Measurements from ENCODE around the gene TRERF1.
"Not testable (repeated sequence)": the region's sequence is repeated elsewhere in the genome, so short reads cannot be mapped to it uniquely, and the experiment has no call there.

The TRERF1 gene

DNA sequence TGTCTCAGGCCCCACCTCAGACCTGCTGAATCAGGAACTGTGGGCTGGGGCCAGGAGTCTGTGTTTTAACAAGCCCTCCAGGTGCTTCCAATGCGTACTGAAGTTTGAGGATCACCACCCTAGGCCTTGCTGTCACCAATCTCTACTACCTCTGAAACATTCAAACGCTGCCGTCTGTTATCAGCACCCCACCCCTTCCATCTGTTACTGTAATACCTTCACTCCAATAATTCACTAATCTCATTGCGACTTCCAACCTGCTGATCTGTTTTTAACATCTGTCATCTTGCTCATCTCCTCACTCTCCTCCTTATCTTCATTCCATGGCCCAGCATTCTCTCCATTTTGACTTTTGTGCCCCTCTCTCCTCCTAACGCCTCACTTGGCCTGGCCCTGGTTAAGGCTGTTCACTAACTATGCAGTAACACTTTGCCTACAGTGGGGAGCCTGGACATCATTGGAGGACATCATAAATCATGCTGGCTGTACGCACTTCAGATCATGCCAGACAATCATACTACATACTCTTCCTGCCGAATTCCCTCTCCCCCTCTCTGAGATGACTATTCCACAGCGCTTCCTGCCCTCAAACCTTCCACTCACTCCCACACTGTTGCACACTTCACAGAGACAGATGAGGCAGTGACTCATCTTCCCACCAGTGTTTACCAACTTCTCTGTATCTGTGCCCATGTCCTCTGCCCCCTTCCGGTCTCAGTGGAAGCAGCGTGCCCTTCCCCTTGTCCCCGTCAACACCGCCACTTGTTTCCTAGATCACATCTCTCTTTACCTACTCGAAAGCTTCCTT is 254.0 kb downstream of the TRERF1 start:
- H3K27ac ChIP-seq (ENCODE audit: low read depth, low read length): no peak overlapping the region

DNA sequence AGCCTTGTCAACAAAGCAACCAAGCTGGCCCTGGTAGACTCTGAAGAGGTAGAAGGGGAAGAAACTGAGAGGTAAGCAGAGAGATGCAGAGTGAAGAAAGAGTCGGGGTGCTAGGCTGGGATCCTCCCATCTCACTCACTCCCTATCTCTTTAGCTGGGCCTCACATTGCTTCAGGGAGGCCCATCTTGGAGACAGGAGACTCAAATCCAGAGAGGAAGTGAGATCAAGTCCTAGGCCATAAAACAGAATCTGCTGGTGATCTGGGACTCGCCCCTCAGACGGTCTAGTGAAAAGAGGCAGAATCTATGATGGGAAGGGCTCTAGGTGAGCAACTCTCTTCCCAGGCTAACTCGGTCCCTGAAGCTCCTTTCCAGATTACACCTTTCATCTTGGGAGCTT is 256.3 kb downstream of the TRERF1 start:
- H3K4me3 ChIP-seq (ENCODE audit: low read depth, low read length): no peak overlapping the region
- peaks cover 14% of the 10 kb centered on the region for H3K4me1 ChIP-seq (ENCODE audit: control insufficient read depth, insufficient read depth, low read length)
- H3K27ac ChIP-seq (ENCODE audit: low read depth, low read length): no peak overlapping the region

More for the DNA sequence above, 254.0 kb downstream of the TRERF1 start:
- Histone ChIP-seq H3K9ac (ENCODE audit: low read depth, low read length) (no peak overlapping the region), H3K9me3 (ENCODE audit: control insufficient read depth, insufficient read depth, low read length) (no peaks in the 10 kb centered on the region), H3K4me3 (ENCODE audit: low read depth, low read length) (no peak overlapping the region), H3K27me3 (ENCODE audit: control insufficient read depth, insufficient read depth, low read length) (no peaks in the 10 kb centered on the region), H3K4me1 (ENCODE audit: control insufficient read depth, insufficient read depth, low read length) (peaks cover 13% of the 10 kb centered on the region), H3K36me3 (ENCODE audit: control insufficient read depth, insufficient read depth, low read length) (no peaks in the 10 kb centered on the region)

DNA sequence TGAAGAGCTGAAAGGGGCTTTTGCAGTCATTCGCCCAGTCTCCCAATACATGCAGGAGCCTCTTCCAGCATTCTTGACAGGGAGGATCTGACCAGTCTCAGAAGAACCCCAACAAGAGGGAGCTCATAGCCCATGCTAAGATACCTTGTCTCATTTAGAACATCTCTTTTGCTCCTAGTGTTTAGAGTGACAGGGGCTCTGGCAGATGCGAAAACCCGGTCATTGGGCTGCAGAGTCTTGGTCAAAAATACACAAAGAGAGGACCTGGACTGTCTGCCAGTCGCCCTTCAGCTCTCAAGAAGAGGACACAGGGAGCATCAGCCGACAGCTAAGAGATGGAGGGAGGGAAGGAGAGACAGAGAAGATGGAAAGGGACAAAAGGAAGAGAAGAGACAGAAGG is 257.7 kb downstream of the TRERF1 start:
- Histone ChIP-seq H3K4me1 (ENCODE audit: control insufficient read depth, insufficient read depth, low read length) (peaks cover 14% of the 10 kb centered on the region), H3K9ac (ENCODE audit: low read depth, low read length) (no peak overlapping the region), H3K9me3 (ENCODE audit: control insufficient read depth, insufficient read depth, low read length) (no peaks in the 10 kb centered on the region), H3K4me3 (ENCODE audit: low read depth, low read length) (no peak overlapping the region), H3K27me3 (ENCODE audit: control insufficient read depth, insufficient read depth, low read length) (no peaks in the 10 kb centered on the region), H3K27ac (ENCODE audit: low read depth, low read length) (peak overlapping the region; percentile 29), H3K36me3 (ENCODE audit: control insufficient read depth, insufficient read depth, low read length) (no peaks in the 10 kb centered on the region)

More for the DNA sequence above, 256.3 kb downstream of the TRERF1 start:
- H3K9me3 ChIP-seq (ENCODE audit: control insufficient read depth, insufficient read depth, low read length): no peaks in the 10 kb centered on the region
- no peaks in the 10 kb centered on the region for H3K27me3 ChIP-seq (ENCODE audit: control insufficient read depth, insufficient read depth, low read length)
- H3K9ac ChIP-seq (ENCODE audit: low read depth, low read length): no peak overlapping the region
- no peaks in the 10 kb centered on the region for H3K36me3 ChIP-seq (ENCODE audit: control insufficient read depth, insufficient read depth, low read length)

DNA sequence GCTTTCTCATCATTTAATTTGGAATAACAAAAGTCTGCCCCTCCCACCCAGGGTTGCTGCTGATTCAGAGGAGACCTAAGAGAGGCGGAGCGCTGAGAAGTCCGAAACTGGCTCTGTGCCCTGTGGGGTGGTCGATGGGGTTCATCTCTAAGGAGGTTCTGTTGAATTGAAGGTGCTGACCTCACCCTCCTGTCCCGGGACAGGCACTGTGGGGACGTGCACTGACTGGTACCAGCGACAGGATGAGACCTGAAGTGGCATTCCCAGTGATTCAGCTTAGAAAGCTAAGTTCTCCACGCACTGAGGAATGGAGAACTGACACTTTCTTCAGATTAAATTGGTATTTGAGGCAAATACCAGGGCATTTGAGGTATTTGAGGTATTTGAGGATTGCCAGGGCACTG is 258.2 kb downstream of the TRERF1 start:
- peak overlapping the region; percentile 42; the same call in 1 of the 2 replicates for H3K4me3 ChIP-seq (ENCODE audit: low read depth, low read length)
- no peaks in the 10 kb centered on the region for H3K27me3 ChIP-seq (ENCODE audit: control insufficient read depth, insufficient read depth, low read length)
- no peaks in the 10 kb centered on the region for H3K36me3 ChIP-seq (ENCODE audit: control insufficient read depth, insufficient read depth, low read length)
- peak overlapping the region; percentile 30; the same call in 1 of the 2 replicates for H3K9ac ChIP-seq (ENCODE audit: low read depth, low read length)
- peak overlapping the region; percentile 29 for H3K27ac ChIP-seq (ENCODE audit: low read depth, low read length)
- peaks cover 14% of the 10 kb centered on the region for H3K4me1 ChIP-seq (ENCODE audit: control insufficient read depth, insufficient read depth, low read length)
- H3K9me3 ChIP-seq (ENCODE audit: control insufficient read depth, insufficient read depth, low read length): no peaks in the 10 kb centered on the region

DNA sequence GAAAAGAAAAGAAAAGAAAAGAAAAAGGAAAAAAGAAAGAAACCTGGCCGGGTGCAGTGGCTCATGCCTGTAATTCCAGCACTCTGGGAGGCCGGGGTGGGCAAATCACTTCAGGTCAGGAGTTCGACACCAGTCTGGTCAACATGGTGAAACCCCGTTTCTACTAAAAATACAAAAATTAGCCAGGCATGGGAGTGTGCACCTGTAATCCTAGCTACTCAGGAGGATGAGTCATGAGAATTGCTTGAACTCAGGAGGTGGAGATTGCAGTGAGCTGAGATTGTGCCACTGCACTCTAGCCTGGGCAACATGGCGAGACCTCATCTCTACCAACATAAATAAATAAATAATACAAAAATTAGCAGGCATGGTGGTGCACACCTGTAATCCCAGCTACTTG is 259.3 kb downstream of the TRERF1 start:
- not testable (repeated sequence) for H3K4me3 ChIP-seq (ENCODE audit: low read depth, low read length); H3K9ac ChIP-seq (ENCODE audit: low read depth, low read length); H3K27ac ChIP-seq (ENCODE audit: low read depth, low read length); H3K9me3 ChIP-seq (ENCODE audit: control insufficient read depth, insufficient read depth, low read length); H3K36me3 ChIP-seq (ENCODE audit: control insufficient read depth, insufficient read depth, low read length); H3K27me3 ChIP-seq (ENCODE audit: control insufficient read depth, insufficient read depth, low read length)
- H3K4me1 ChIP-seq (ENCODE audit: control insufficient read depth, insufficient read depth, low read length): peaks cover 14% of the 10 kb centered on the region

DNA sequence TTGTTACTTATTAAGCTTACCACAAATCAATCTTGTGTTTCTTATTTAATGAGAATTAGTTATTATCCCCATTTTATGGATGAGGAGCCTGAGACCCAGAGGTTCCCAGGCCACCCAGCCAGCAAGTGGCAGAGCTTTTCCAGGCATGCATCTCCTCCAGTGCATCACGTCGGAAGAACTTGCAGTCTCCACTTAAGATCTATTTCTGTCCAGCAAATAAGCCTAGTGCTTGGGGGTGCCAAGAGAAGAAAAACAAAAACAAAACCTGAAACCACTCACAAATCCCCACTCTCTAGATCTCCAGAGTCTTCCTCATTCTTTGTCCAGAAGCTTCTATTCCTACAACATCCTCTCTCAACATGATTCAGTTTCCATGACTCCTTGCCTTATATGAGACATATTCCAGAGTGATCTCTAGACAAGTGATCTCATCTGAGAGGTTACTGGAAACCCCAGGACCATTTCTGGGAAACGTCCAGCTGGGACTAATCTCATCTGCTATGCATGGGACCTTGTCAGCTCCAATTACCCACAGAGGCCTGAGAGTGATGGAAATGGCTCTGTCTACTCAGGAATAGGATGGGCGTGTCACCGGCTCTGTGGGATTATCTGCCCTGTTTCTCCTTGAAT is 261.1 kb downstream of the TRERF1 start:
- Histone ChIP-seq H3K4me1 (ENCODE audit: control insufficient read depth, insufficient read depth, low read length) (peaks cover 22% of the 10 kb centered on the region), H3K9me3 (ENCODE audit: control insufficient read depth, insufficient read depth, low read length) (no peaks in the 10 kb centered on the region), H3K4me3 (ENCODE audit: low read depth, low read length) (no peak overlapping the region), H3K27ac (ENCODE audit: low read depth, low read length) (no peak overlapping the region), H3K9ac (ENCODE audit: low read depth, low read length) (no peak overlapping the region), H3K36me3 (ENCODE audit: control insufficient read depth, insufficient read depth, low read length) (no peaks in the 10 kb centered on the region), H3K27me3 (ENCODE audit: control insufficient read depth, insufficient read depth, low read length) (no peaks in the 10 kb centered on the region)

DNA sequence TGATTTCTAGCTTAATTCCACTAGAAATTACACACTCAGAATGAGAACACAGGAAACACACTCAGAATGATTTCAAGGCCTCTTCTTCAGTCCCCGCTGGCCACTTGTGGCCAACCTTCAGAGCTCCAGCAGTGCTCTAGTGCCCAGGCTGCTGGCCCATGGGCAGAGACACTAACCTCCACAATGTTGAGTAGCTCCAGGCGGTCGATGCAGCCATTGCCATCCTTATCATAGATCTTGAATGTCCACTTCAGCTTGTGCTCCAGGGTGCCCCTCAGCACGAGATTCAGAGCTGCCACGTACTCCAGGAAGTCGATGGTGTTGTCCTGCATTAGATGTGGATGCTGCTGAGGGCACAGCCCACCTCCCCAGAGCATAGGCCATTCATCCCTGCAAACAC is 263.3 kb downstream of the TRERF1 start:
- no peak overlapping the region for H3K27ac ChIP-seq (ENCODE audit: low read depth, low read length)
- H3K27me3 ChIP-seq (ENCODE audit: control insufficient read depth, insufficient read depth, low read length): no peaks in the 10 kb centered on the region
- H3K4me1 ChIP-seq (ENCODE audit: control insufficient read depth, insufficient read depth, low read length): peaks cover 23% of the 10 kb centered on the region
- H3K9ac ChIP-seq (ENCODE audit: low read depth, low read length): no peak overlapping the region
- H3K9me3 ChIP-seq (ENCODE audit: control insufficient read depth, insufficient read depth, low read length): no peaks in the 10 kb centered on the region
- no peaks in the 10 kb centered on the region for H3K36me3 ChIP-seq (ENCODE audit: control insufficient read depth, insufficient read depth, low read length)
- no peak overlapping the region for H3K4me3 ChIP-seq (ENCODE audit: low read depth, low read length)

DNA sequence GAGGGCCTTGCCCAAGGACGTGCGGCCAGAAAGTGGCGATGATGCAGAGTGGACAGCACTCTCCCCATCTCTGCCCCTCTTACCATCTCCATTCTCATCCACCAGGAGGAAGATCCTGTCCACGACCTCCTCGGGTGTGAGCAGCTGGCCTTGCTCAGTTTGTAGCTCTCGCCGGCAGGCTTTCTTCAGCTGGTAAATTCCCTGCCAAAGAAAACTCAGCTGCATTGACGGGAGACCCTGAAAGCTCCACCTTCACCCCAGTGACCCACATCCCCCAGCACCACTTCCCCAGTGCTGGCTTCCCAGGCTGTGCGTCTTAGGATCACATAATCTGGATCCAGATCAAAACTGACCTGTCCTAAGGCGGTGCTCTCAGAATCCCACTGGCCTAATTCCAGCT is 266.1 kb downstream of the TRERF1 start:
- Histone ChIP-seq H3K27me3 (ENCODE audit: control insufficient read depth, insufficient read depth, low read length) (no peaks in the 10 kb centered on the region), H3K9ac (ENCODE audit: low read depth, low read length) (no peak overlapping the region), H3K4me3 (ENCODE audit: low read depth, low read length) (no peak overlapping the region), H3K9me3 (ENCODE audit: control insufficient read depth, insufficient read depth, low read length) (no peaks in the 10 kb centered on the region), H3K36me3 (ENCODE audit: control insufficient read depth, insufficient read depth, low read length) (no peaks in the 10 kb centered on the region), H3K4me1 (ENCODE audit: control insufficient read depth, insufficient read depth, low read length) (peaks cover 16% of the 10 kb centered on the region), H3K27ac (ENCODE audit: low read depth, low read length) (no peak overlapping the region)

DNA sequence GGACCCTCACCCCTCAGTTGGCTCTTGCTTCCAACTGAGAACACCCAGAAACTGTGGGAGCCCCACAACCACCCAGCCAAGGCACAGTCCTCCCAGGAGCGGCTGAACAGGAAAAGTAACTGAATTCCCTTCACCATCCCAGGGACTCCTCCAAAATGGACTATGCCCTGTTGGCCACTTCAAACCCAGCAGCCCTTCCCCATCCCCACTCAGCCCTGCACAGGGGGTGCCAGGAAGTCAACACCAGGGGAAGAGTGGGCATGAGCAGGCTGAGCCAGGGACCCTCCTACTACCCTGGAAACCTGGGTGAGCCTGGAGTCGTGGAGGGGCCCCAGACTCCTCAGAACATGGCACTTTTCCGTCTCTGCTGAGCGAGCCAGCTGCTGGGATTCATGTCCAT is 267.3 kb downstream of the TRERF1 start:
- Histone ChIP-seq H3K27me3 (ENCODE audit: control insufficient read depth, insufficient read depth, low read length) (no peaks in the 10 kb centered on the region), H3K4me3 (ENCODE audit: low read depth, low read length) (no peak overlapping the region), H3K9ac (ENCODE audit: low read depth, low read length) (no peak overlapping the region), H3K9me3 (ENCODE audit: control insufficient read depth, insufficient read depth, low read length) (no peaks in the 10 kb centered on the region), H3K36me3 (ENCODE audit: control insufficient read depth, insufficient read depth, low read length) (no peaks in the 10 kb centered on the region; the same call in 1 of the 2 replicates), H3K4me1 (ENCODE audit: control insufficient read depth, insufficient read depth, low read length) (peaks cover 18% of the 10 kb centered on the region), H3K27ac (ENCODE audit: low read depth, low read length) (no peak overlapping the region)

DNA sequence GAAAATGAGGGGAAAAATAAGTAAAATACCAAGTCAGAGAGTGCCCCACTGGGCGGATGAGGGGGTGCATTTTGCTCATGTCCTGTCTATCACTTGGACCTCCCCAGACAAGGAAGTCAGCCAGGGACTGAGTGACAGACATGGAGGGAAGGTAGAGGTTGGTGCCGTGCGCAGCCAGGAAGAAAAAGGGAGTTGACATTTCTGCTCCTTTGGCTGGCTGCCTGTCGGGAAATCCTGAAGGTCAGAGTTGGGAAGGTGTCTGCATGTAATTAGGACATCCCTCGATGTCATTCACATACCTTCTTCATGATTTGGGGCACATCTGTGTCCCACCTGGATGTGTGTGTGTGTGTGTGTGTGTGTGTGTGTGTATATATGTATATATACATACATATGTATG is 269.6 kb downstream of the TRERF1 start:
- Histone ChIP-seq H3K36me3 (ENCODE audit: control insufficient read depth, insufficient read depth, low read length) (no peaks in the 10 kb centered on the region; the same call in 1 of the 2 replicates), H3K9me3 (ENCODE audit: control insufficient read depth, insufficient read depth, low read length) (no peaks in the 10 kb centered on the region), H3K27ac (ENCODE audit: low read depth, low read length) (no peak overlapping the region), H3K9ac (ENCODE audit: low read depth, low read length) (no peak overlapping the region), H3K27me3 (ENCODE audit: control insufficient read depth, insufficient read depth, low read length) (no peaks in the 10 kb centered on the region), H3K4me3 (ENCODE audit: low read depth, low read length) (no peak overlapping the region), H3K4me1 (ENCODE audit: control insufficient read depth, insufficient read depth, low read length) (peaks cover 28% of the 10 kb centered on the region)

DNA sequence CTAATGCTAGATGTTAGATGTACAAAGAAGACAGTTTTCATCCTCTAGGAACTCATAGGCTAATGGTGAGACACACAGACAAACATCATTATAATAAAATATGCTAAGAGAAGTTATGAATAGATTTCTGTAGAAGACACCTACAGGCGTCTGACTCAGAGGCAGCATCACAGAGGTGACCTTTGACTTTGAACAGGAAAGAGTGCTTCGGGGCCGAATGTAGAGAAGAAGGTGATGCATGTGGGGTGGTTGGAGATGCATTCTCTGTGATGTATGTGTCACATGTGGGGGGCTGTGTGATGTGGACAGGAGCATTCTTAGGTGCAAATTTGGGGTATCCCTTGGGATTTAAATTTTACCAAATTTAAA is 271.8 kb downstream of the TRERF1 start:
- no peaks in the 10 kb centered on the region for H3K9me3 ChIP-seq (ENCODE audit: control insufficient read depth, insufficient read depth, low read length)
- H3K4me1 ChIP-seq (ENCODE audit: control insufficient read depth, insufficient read depth, low read length): peaks cover 24% of the 10 kb centered on the region
- no peak overlapping the region for H3K9ac ChIP-seq (ENCODE audit: low read depth, low read length)
- no peaks in the 10 kb centered on the region for H3K27me3 ChIP-seq (ENCODE audit: control insufficient read depth, insufficient read depth, low read length)
- H3K36me3 ChIP-seq (ENCODE audit: control insufficient read depth, insufficient read depth, low read length): no peaks in the 10 kb centered on the region; the same call in 1 of the 2 replicates
- no peak overlapping the region for H3K27ac ChIP-seq (ENCODE audit: low read depth, low read length)
- no peak overlapping the region for H3K4me3 ChIP-seq (ENCODE audit: low read depth, low read length)
